GM13977 (cell line): ENCODE data around the gene KIF26A.

Experiments used
- DNase-seq: peaks from one replicate; pipeline ENCODE4 v3.0.0; 2012; ENCODE audit warnings: low spot score
- in situ Hi-C: fragments of 300-500 bp; cut with MboI; formaldehyde crosslinking; loops from one replicate; pipeline ENCODE4 v1.12.0; 2022; ENCODE audit warnings: low sequenced_read_pairs, low pct_unique_long_range_greater_than_20kb, mixed read lengths, inconsistent platforms; ENCODE audit not compliant: unreplicated experiment
- TF ChIP-seq, protein P1 (sequence below): IDR thresholded peaks from 2 replicates; pipeline ENCODE4 v1.5.1; 2012; ENCODE audit warnings: mild to moderate bottlenecking, control low read depth; ENCODE audit not compliant: insufficient read depth; ENCODE audit errors: extremely low read depth, missing control alignments

The KIF26A gene

GRCh38 chr14:104117341-104118005, 20.9 kb upstream of the KIF26A start:
- no peak for DNase-seq
- in situ Hi-C loops = no loop called here
- TF ChIP-seq, protein P1, sequence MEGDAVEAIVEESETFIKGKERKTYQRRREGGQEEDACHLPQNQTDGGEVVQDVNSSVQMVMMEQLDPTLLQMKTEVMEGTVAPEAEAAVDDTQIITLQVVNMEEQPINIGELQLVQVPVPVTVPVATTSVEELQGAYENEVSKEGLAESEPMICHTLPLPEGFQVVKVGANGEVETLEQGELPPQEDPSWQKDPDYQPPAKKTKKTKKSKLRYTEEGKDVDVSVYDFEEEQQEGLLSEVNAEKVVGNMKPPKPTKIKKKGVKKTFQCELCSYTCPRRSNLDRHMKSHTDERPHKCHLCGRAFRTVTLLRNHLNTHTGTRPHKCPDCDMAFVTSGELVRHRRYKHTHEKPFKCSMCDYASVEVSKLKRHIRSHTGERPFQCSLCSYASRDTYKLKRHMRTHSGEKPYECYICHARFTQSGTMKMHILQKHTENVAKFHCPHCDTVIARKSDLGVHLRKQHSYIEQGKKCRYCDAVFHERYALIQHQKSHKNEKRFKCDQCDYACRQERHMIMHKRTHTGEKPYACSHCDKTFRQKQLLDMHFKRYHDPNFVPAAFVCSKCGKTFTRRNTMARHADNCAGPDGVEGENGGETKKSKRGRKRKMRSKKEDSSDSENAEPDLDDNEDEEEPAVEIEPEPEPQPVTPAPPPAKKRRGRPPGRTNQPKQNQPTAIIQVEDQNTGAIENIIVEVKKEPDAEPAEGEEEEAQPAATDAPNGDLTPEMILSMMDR = no peak

DNA sequence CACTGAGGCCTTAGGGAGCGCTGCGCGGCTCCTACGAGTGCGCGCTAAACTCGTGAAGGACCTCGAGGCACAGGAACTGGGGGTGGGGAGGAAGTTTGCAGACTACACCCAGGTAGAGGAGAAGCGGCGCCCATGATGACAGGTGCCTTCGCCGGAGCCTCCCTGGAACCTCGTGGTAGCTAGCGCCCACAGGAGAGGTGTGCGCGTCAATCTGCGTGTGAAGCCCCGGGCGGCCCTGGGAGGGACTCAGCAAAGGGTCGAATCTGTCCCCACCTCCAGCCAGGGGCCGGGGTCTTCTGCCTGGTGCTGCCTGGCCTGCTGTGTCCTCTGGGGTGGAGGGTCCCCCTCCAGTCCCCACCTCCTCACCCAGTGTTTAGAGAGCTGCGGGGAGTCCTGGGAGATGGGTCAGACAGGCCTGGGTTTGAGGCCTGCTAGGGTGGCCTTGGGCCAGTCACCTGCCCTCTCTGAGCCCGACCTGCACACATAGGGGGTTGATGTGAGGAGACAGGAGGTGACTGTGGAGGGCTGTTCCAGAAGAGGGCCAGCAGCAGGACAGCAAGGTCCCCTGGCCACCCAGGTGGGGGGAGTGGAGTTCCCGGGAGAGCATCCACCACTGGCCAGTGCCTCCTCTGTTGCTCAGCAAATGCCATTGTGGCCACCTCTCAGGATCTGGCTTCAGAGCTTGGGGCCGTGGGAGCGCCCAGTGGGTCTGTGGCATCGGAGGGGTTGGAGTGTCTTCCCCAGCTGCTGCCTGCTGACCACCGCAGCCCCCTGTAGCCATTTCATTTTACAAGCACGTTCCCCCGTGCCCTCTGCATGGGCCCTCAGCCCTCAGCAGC, 20.2 kb upstream of the KIF26A start:
- no peak for DNase-seq
- TF ChIP-seq, protein P1 = no peak
- in situ Hi-C loops = no loop called here

DNA sequence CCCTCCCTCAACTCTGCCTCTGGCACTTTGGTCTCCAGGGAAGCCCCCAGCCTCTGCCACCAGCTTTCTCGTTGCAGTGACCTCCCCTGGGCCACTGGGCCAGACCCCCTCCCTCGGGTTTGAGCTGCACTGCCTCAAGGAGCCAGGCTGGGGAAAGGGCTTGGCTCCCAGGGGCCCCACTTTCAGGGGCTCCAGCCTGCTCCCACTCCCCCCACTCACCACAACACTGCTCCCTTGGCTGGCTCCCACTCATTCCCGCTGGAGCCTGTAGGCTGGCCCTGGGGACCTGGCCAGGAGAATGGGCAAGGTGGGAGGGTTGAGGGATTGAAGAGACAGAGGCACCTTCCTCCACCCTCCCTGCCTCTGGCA, 19.3 kb upstream of the KIF26A start:
- no peak for DNase-seq
- in situ Hi-C loops = no loop called here
- TF ChIP-seq, protein P1 = no peak

DNA sequence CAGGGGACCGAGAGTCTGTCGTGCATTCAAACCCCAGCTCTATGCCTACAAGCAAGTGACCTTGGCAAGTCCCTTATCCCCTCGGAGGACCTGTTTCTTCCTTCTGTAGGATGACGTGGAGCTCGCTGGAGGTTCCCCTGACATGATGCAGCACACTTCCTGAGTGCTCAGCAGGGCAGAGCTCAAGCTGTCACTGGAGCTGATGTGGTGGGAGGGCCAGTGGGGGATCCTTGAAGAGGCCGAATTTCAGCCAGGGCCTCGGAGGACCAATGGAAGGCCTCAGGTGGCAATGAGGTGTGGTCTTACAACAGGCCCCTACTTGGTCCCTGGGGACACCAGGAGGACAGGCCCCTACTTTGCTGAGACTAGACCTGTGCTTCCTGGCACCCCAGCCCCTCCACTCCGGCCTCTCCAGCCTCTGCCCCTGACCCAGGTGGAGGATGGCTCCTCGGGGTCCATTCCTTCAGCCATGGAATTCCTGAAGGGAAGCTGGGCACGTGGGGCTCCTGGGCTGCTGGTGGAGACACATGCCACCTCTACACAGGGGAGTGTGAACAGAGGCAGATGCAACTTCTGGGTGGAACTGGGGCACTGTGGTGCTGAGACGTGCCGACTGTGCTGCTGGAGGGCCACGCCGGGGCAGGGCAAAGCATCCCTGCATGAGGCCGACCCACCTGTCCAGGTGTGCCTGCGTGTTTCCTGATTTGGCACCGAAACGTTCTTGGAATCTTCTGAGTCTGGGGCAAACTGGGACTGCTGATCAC, 18.7 kb upstream of the KIF26A start:
- DNase-seq = no peak
- in situ Hi-C loops = no loop called here
- TF ChIP-seq, protein P1 = no peak

DNA sequence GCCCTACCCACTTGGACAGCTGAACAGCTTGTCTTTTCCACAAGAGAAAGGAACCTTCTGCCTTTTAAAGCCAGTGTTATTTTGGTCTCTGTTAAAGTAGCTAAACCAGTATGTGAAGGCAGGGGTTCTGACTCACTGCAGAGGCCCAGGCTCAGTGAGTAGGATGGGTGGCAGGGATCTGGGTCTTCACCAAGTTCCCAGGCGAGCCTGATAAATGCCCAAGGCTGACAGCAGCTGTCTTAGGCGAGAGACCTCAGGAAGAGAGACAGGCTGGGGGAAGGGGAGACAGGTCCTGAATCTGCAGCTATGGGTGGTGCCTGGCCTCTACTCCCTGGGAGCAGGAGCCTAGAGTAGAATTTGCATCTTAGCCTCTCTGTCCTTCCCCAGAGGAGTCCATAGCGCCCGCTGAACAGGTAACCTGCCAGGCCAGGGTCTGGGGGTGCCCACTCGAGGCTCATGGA, 18.1 kb upstream of the KIF26A start:
- in situ Hi-C loops = no loop called here
- TF ChIP-seq, protein P1 = no peak
- DNase-seq = no peak

- TF ChIP-seq, protein P1 = no peak
- no peak for DNase-seq
Measured at GRCh38 chr14:104121142-104121541, 17.2 kb upstream of the KIF26A start.

More at GRCh38 chr14:104121142-104121541, 17.2 kb upstream of the KIF26A start:
- in situ Hi-C loops = no loop called here
